SH-SY5Y (cell line): Measurements from ENCODE around the gene TEX29.

Experiments used
- GATA2 ChIP-seq: IDR thresholded peaks from 2 replicates; pipeline ENCODE4 v1.6.1; 2011; ENCODE audit warnings: mild to moderate bottlenecking, low read depth, low read length
- GATA3 ChIP-seq: IDR thresholded peaks from 2 replicates; pipeline ENCODE4 v1.6.1; 2011; ENCODE audit warnings: low read depth, mild to moderate bottlenecking, low read length, moderate library complexity

DNA sequence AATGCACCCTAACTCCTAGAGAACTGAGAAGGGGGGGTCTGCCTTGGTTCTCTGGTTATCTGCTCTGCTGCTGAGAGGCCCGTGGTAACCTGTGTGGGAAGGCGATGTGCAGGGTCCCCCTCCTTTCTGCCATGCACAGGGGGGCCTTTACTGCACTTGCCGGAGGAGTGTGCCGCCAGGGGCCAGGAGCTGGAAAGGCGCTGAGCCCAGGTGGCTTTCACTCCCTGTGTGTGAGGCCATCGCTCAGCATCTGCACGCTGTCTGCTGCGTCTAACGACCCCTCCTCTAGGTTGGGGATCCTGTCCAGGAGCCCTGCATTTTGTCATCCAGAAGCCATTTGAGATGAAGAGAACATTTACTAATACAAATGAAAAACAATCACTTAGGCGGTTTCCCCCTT is 37.0 kb upstream of the TEX29 start:
- TF ChIP-seq GATA3: no peak
- TF ChIP-seq GATA2: no peak
